Neural cell (in vitro differentiated cells): ENCODE results near the gene HSP90B1.

Experiments used
- EP300 ChIP-seq: fragments of 450-650 bp; conservative IDR thresholded peaks from 2 replicates; pipeline ENCODE4 v1.6.1; 2014; ENCODE audit warnings: antibody characterized with exemption, mild to moderate bottlenecking, moderate library complexity; ENCODE audit not compliant: poor library complexity, severe bottlenecking
- EZH2 ChIP-seq: fragments of 200-600, 300-800 bp; shearing (Covaris generic), sonication (generic); IDR thresholded peaks from 2 replicates; pipeline ENCODE4 v1.6.1; 2014; ENCODE audit warnings: antibody characterized with exemption, low read length, borderline replicate concordance, mild to moderate bottlenecking; ENCODE audit not compliant: insufficient read depth, poor library complexity, severe bottlenecking
- POLR2AphosphoS5 ChIP-seq: IDR thresholded peaks from 2 replicates; pipeline ENCODE4 v1.6.1; 2012
- TF ChIP-seq, protein P1 (sequence below): fragments of 450-650 bp; IDR thresholded peaks from 2 replicates; pipeline ENCODE4 v1.5.1; 2014; ENCODE audit warnings: antibody characterized with exemption, mild to moderate bottlenecking, moderate library complexity; ENCODE audit not compliant: poor library complexity, severe bottlenecking
- TF ChIP-seq, protein P2 (sequence below): IDR thresholded peaks from 2 replicates; pipeline ENCODE4 v1.6.1; 2012; ENCODE audit warnings: borderline replicate concordance

DNA sequence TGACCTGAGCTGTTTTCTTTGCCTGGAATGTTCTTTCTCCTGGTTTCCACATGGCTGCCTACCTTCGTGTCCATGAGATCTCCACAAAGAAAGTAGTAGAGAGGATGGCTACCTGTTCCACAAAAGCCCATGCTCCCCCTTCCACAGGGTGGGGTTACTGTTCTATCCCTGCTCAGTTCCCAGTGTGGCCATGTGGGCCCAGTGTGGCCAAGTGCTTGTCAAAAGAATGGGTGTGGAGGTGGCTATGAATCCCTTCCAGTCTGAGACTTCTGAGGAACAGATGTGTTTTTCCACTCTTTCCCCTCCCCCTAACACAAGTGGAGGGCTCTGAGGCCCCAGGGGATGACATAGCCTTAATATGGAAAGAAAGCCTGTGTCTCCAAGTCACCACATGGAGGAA is 26.2 kb upstream of the HSP90B1 start:
- TF ChIP-seq POLR2AphosphoS5 (no peak), EP300 (no peak), EZH2 (no peak)
- TF ChIP-seq, protein P1, sequence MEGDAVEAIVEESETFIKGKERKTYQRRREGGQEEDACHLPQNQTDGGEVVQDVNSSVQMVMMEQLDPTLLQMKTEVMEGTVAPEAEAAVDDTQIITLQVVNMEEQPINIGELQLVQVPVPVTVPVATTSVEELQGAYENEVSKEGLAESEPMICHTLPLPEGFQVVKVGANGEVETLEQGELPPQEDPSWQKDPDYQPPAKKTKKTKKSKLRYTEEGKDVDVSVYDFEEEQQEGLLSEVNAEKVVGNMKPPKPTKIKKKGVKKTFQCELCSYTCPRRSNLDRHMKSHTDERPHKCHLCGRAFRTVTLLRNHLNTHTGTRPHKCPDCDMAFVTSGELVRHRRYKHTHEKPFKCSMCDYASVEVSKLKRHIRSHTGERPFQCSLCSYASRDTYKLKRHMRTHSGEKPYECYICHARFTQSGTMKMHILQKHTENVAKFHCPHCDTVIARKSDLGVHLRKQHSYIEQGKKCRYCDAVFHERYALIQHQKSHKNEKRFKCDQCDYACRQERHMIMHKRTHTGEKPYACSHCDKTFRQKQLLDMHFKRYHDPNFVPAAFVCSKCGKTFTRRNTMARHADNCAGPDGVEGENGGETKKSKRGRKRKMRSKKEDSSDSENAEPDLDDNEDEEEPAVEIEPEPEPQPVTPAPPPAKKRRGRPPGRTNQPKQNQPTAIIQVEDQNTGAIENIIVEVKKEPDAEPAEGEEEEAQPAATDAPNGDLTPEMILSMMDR: no peak
- TF ChIP-seq, protein P2, sequence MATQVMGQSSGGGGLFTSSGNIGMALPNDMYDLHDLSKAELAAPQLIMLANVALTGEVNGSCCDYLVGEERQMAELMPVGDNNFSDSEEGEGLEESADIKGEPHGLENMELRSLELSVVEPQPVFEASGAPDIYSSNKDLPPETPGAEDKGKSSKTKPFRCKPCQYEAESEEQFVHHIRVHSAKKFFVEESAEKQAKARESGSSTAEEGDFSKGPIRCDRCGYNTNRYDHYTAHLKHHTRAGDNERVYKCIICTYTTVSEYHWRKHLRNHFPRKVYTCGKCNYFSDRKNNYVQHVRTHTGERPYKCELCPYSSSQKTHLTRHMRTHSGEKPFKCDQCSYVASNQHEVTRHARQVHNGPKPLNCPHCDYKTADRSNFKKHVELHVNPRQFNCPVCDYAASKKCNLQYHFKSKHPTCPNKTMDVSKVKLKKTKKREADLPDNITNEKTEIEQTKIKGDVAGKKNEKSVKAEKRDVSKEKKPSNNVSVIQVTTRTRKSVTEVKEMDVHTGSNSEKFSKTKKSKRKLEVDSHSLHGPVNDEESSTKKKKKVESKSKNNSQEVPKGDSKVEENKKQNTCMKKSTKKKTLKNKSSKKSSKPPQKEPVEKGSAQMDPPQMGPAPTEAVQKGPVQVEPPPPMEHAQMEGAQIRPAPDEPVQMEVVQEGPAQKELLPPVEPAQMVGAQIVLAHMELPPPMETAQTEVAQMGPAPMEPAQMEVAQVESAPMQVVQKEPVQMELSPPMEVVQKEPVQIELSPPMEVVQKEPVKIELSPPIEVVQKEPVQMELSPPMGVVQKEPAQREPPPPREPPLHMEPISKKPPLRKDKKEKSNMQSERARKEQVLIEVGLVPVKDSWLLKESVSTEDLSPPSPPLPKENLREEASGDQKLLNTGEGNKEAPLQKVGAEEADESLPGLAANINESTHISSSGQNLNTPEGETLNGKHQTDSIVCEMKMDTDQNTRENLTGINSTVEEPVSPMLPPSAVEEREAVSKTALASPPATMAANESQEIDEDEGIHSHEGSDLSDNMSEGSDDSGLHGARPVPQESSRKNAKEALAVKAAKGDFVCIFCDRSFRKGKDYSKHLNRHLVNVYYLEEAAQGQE: no peak
